PC-3 (cell line): ENCODE measurements around the gene FUCA2.

Source experiments
- EZH2 ChIP-seq: fragments of 300-600 bp; sonication (generic); IDR thresholded peaks from one replicate; pipeline ENCODE4 v1.6.1; 2017; ENCODE audit warnings: antibody characterized with exemption, mild to moderate bottlenecking, low read length; ENCODE audit not compliant: unreplicated experiment
- TF ChIP-seq, protein P1 (sequence below): fragments of 300-600 bp; sonication (generic); conservative IDR thresholded peaks from 2 replicates; pipeline ENCODE4 v1.5.1; 2017; ENCODE audit warnings: antibody characterized with exemption, low read depth, mild to moderate bottlenecking, low read length

- TF ChIP-seq, protein P1, sequence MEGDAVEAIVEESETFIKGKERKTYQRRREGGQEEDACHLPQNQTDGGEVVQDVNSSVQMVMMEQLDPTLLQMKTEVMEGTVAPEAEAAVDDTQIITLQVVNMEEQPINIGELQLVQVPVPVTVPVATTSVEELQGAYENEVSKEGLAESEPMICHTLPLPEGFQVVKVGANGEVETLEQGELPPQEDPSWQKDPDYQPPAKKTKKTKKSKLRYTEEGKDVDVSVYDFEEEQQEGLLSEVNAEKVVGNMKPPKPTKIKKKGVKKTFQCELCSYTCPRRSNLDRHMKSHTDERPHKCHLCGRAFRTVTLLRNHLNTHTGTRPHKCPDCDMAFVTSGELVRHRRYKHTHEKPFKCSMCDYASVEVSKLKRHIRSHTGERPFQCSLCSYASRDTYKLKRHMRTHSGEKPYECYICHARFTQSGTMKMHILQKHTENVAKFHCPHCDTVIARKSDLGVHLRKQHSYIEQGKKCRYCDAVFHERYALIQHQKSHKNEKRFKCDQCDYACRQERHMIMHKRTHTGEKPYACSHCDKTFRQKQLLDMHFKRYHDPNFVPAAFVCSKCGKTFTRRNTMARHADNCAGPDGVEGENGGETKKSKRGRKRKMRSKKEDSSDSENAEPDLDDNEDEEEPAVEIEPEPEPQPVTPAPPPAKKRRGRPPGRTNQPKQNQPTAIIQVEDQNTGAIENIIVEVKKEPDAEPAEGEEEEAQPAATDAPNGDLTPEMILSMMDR: no peak
- no peak for TF ChIP-seq EZH2
These were observed 31.4 kb upstream of the FUCA2 start for GRCh38 chr6:143542888-143543287.
